ENCODE data around the gene OBP2B. TPM values are rescaled to one million over a fixed set of nuclear protein-coding genes. Genes with fewer than 3 reads are reported as not detected.

Gene OBP2B
- polyA plus RNA-seq, 1 donor (not counting 4 experiments of a cell fraction or from before 2014, with no cell fraction given) = not detected

DNA sequence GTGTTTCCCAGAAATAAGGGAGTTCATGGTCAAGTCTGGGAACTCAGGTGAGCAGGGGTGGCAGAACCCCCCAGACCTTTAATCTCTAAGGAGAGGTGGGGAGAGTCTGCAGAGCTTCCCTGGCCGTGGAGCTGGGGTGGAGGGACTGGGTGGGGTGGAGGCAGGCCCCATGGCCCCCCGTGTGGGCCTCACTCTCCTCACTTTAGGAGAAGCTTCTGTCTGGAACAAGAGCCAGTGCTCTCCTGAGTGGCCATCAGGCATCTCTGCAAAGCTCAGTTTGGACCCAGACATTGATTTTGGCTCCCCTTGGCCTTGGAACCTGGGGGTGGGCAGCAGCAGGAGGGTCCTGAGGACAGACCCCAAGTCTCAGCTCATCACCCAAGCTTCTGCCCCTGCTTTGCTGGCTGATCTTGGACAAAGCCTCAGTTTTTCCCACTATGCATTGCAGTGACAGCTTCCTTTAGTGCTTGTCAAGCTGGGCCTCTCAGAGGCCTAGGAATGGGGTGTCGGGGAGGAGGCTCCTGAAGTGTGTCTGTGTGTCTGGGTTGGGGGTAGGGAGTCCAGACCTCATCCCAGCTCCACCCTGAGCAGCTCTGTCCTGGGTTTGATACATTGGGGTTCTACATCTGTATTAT lies 41.8 kb downstream of the OBP2B start:
- Histone ChIP-seq H3K9me3 (ENCODE audit: control insufficient read depth, low read depth, low read length) (no peaks in the 10 kb centered on the region), H3K27ac (ENCODE audit: control insufficient read depth, insufficient read depth, low read length) (no peak overlapping the region), H3K36me3 (ENCODE audit: control insufficient read depth in 2 of 2, extremely low read depth in 1 of 2, insufficient read depth in 2 of 2, low read length in 2 of 2) (no peaks in the 10 kb centered on the region), H4K20me1 (ENCODE audit: control insufficient read depth, extremely low read depth, insufficient read depth, low read length) (no peaks in the 10 kb centered on the region), H3K27me3 (ENCODE audit: control insufficient read depth, extremely low read depth, insufficient read depth, low read length) (peaks cover 24% of the 10 kb centered on the region), H2AFZ (ENCODE audit: control insufficient read depth, low read length) (no peak overlapping the region), H3K4me1 (ENCODE audit: control insufficient read depth, extremely low read depth, insufficient read depth, low read length) (no peaks in the 10 kb centered on the region), H3K4me3 (ENCODE audit: control insufficient read depth in 2 of 3, extremely low read depth in 1 of 3, insufficient read depth in 2 of 3, low read depth in 1 of 3, low read length in 3 of 3) (no peak overlapping the region), H3K9me1 (ENCODE audit: control insufficient read depth, extremely low read depth, insufficient read depth, low read length) (no peaks in the 10 kb centered on the region), H3K4me2 (ENCODE audit: control insufficient read depth, extremely low read depth, insufficient read depth, low read depth, low read length) (no peak overlapping the region), H3K9ac (ENCODE audit: control insufficient read depth, extremely low read depth, insufficient read depth, low read length) (no peak overlapping the region), H3K79me2 (ENCODE audit: control insufficient read depth, insufficient read depth, low read length) (no peaks in the 10 kb centered on the region)
- FAIRE-seq = no peak
- TF ChIP-seq, protein P1, sequence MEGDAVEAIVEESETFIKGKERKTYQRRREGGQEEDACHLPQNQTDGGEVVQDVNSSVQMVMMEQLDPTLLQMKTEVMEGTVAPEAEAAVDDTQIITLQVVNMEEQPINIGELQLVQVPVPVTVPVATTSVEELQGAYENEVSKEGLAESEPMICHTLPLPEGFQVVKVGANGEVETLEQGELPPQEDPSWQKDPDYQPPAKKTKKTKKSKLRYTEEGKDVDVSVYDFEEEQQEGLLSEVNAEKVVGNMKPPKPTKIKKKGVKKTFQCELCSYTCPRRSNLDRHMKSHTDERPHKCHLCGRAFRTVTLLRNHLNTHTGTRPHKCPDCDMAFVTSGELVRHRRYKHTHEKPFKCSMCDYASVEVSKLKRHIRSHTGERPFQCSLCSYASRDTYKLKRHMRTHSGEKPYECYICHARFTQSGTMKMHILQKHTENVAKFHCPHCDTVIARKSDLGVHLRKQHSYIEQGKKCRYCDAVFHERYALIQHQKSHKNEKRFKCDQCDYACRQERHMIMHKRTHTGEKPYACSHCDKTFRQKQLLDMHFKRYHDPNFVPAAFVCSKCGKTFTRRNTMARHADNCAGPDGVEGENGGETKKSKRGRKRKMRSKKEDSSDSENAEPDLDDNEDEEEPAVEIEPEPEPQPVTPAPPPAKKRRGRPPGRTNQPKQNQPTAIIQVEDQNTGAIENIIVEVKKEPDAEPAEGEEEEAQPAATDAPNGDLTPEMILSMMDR (optimal IDR thresholded peaks at IDR 0.05 in 1 of 3, IDR thresholded peaks at IDR 0.05 in 1 of 3, conservative IDR thresholded peaks at IDR 0.05 in 1 of 3; ENCODE audit: extremely low read depth in 1 of 3, insufficient read depth in 2 of 3, low read length in 3 of 3) = no peak
- TF ChIP-seq EZH2 (IDR thresholded peaks at IDR 0.05; ENCODE audit: low read length) = no peak
- DNase-seq (ENCODE audit: low read depth, low spot score) = no peak
- dilution Hi-C loops (cut with MboI; ENCODE audit: extremely low pct_ligation_motif_present, low sequenced_read_pairs) = no loop called here

DNA sequence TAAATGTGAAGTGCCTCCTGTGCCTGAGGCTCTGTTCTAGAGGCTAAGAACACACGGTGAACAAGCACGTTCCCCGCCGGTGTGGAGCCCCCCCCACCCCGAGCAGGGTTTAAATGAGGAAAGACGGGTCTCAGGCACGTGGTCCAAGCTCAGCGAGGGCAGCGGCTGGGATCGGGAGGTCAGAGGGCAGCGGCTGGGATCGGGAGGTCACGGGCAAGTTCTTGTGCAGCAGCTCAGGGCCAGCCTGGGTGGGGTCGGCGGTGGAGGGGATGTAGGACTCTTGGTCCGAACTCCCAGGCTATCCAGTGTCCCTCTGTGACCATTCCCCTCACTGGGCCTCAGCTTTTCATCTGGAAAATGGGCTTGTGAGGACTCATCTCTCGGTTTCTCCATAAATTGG lies 42.7 kb downstream of the OBP2B start:
- Histone ChIP-seq H3K4me2 (ENCODE audit: control insufficient read depth, extremely low read depth, insufficient read depth, low read depth, low read length) (no peak overlapping the region), H2AFZ (ENCODE audit: control insufficient read depth, low read length) (no peak overlapping the region), H3K36me3 (ENCODE audit: control insufficient read depth in 2 of 2, extremely low read depth in 1 of 2, insufficient read depth in 2 of 2, low read length in 2 of 2) (no peaks in the 10 kb centered on the region), H4K20me1 (ENCODE audit: control insufficient read depth, extremely low read depth, insufficient read depth, low read length) (no peaks in the 10 kb centered on the region), H3K27me3 (ENCODE audit: control insufficient read depth, extremely low read depth, insufficient read depth, low read length) (peaks cover 24% of the 10 kb centered on the region), H3K9me3 (ENCODE audit: control insufficient read depth, low read depth, low read length) (no peaks in the 10 kb centered on the region), H3K9me1 (ENCODE audit: control insufficient read depth, extremely low read depth, insufficient read depth, low read length) (no peaks in the 10 kb centered on the region), H3K4me3 (ENCODE audit: control insufficient read depth in 2 of 3, extremely low read depth in 1 of 3, insufficient read depth in 2 of 3, low read depth in 1 of 3, low read length in 3 of 3) (no peak overlapping the region), H3K27ac (ENCODE audit: control insufficient read depth, insufficient read depth, low read length) (no peak overlapping the region), H3K79me2 (ENCODE audit: control insufficient read depth, insufficient read depth, low read length) (no peaks in the 10 kb centered on the region), H3K4me1 (ENCODE audit: control insufficient read depth, extremely low read depth, insufficient read depth, low read length) (no peaks in the 10 kb centered on the region), H3K9ac (ENCODE audit: control insufficient read depth, extremely low read depth, insufficient read depth, low read length) (no peak overlapping the region)
- DNase-seq (ENCODE audit: low read depth, low spot score) (no peak), FAIRE-seq (no peak)
- TF ChIP-seq, protein P1 (optimal IDR thresholded peaks at IDR 0.05 in 1 of 3, IDR thresholded peaks at IDR 0.05 in 1 of 3, conservative IDR thresholded peaks at IDR 0.05 in 1 of 3; ENCODE audit: extremely low read depth in 1 of 3, insufficient read depth in 2 of 3, low read length in 3 of 3) = no peak
- TF ChIP-seq EZH2 (IDR thresholded peaks at IDR 0.05; ENCODE audit: low read length) = no peak
- dilution Hi-C loops (cut with MboI; ENCODE audit: extremely low pct_ligation_motif_present, low sequenced_read_pairs) = no loop called here
